ENCODE data around the gene ITIH4.

The ITIH4 gene

DNA sequence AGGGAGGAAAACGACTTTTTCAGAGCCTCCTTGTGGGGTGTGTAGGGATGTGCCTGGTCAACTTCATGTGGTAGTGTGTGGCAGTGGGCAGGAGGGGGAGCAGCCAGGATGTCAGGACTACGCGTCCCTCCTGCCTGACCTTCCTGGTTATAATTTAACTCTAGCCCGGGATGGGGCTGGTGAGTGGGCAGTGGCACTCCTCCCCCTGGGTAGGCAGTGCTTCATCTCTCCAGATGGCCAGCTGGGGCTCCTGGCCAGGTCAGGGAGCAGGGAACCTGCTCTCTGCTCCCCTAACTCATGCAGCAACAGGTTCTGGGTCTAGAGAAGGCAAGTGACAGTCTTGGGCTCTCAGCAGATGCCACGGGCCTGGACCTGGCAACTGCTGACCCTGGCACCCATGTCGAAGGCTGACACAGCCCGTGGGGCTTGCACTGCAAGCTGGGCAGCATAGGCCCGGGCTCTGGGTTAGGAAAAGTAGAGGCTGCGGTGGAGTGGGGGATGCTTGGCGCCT is 2.6 kb downstream of the ITIH4 start:
- DNase-seq (ENCODE audit: low read depth), result no peak
- H3K4me3 ChIP-seq (ENCODE audit: low read length), result no peak overlapping the region
- TF ChIP-seq, protein P1, sequence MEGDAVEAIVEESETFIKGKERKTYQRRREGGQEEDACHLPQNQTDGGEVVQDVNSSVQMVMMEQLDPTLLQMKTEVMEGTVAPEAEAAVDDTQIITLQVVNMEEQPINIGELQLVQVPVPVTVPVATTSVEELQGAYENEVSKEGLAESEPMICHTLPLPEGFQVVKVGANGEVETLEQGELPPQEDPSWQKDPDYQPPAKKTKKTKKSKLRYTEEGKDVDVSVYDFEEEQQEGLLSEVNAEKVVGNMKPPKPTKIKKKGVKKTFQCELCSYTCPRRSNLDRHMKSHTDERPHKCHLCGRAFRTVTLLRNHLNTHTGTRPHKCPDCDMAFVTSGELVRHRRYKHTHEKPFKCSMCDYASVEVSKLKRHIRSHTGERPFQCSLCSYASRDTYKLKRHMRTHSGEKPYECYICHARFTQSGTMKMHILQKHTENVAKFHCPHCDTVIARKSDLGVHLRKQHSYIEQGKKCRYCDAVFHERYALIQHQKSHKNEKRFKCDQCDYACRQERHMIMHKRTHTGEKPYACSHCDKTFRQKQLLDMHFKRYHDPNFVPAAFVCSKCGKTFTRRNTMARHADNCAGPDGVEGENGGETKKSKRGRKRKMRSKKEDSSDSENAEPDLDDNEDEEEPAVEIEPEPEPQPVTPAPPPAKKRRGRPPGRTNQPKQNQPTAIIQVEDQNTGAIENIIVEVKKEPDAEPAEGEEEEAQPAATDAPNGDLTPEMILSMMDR (conservative IDR thresholded peaks at IDR 0.05; ENCODE audit: low read depth, low read length), result no peak

DNA sequence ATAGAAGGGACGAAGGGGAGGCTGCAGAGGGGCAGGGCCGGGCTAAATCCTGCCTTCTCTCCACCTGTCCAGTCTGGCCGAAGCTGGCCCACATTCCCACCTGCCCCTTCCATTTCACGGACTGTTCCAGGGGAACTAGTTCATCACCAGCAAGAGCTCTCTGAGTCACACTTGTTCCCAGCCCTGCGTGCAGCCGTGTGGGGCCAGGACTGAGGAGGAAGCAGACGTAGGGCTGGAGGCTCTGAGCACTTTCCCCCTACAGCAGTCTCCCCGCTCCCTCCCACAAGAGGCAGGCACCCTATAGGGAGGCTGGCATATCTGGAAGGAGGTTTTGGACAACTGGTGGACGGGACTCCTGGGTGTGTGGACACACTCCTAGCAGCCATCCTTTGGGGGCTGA is 3.0 kb downstream of the ITIH4 start:
- no peak overlapping the region for H3K4me3 ChIP-seq (ENCODE audit: low read length)

DNA sequence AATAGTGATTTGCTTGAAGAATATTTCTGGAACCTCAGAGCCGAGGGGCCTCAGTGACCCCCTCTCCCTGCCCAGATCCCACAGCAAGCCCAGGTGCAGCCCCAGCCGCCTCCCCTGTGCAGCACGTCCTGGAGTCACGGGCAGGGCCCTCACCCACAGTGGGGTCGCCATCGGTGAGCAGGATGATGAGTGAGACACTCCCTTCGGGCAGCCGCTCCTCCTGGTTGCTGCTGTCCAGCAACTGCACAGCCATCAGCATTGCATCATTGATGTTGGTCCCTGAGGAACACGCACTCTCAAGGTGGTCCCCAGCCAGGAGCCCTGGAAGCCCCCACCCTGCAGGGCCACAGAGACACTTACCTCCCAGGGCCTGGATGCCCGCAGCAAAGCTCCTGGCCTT is 6.4 kb downstream of the ITIH4 start:
- no peak for DNase-seq (ENCODE audit: low read depth)
- TF ChIP-seq, protein P1 (conservative IDR thresholded peaks at IDR 0.05; ENCODE audit: low read depth, low read length), result no peak
- no peak overlapping the region for H3K4me3 ChIP-seq (ENCODE audit: low read length)

More for the DNA sequence above, 3.0 kb downstream of the ITIH4 start:
- DNase-seq (ENCODE audit: low read depth), result no peak
- TF ChIP-seq, protein P1 (conservative IDR thresholded peaks at IDR 0.05; ENCODE audit: low read depth, low read length), result no peak

DNA sequence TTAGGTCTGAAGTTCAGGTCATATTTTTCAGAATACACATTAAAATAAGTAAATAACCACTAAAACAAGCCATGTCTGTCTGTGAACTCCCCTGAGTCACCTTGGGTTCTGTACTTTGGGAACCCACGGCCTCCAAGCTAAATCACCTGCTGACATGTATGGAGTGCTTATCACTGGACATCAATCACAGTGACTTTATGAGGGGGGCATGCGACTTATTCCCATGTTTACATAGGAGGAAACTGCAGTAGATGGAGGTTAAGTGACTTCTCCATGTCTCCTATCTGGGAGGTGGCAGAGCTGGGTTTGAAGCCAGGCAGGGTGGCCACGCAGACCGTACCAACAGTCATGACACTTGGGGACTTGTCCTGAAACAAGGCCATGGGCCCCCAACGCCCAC is 8.1 kb downstream of the ITIH4 start:
- H3K4me3 ChIP-seq (ENCODE audit: low read length), result no peak overlapping the region
- no peak for DNase-seq (ENCODE audit: low read depth)
- TF ChIP-seq, protein P1 (conservative IDR thresholded peaks at IDR 0.05; ENCODE audit: low read depth, low read length), result no peak

DNA sequence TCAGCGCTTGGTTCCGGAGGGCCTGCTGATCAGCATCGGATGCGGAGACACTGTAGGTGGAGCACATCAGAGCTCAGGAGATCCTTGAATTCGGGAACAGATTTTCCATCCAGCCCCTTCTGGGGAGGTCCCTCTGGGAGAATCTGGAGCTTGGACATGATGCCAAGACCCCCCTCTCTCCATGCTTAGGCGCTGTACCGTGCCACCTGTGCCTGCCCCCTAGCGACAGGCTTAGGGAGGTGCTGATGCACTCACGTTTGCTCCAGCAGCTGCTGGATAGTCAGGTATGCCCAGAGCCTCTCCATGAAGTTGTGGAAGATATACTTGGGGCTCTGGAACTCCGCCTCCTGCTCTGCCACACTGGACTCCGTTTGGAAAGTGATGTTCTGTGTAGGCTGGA is 9.7 kb downstream of the ITIH4 start:
- DNase-seq (ENCODE audit: low read depth), result no peak
- no peak overlapping the region for H3K4me3 ChIP-seq (ENCODE audit: low read length)
- TF ChIP-seq, protein P1 (conservative IDR thresholded peaks at IDR 0.05; ENCODE audit: low read depth, low read length), result peak; percentile 88

DNA sequence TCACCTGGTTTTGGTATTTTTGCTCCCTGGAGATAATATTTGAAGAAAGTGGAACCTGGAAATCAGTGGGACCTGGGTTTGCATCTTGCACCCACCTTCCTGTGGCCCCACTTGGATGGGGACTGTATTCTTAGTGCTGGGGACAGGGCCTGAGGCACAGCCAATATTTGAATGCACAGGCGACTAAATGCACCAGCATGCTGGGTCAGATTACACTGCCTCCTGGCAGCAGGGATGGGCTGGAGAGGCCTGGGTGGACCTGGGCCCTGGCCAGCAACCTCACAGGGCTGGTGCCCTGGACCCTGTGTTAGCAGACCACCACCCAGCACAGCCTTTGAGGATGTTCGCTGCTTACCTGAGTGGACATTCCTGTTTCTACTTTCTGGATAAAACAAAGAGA is 10.5 kb downstream of the ITIH4 start:
- TF ChIP-seq, protein P1 (conservative IDR thresholded peaks at IDR 0.05; ENCODE audit: low read depth, low read length), result no peak
- DNase-seq (ENCODE audit: low read depth), result no peak
- H3K4me3 ChIP-seq (ENCODE audit: low read length), result no peak overlapping the region

DNA sequence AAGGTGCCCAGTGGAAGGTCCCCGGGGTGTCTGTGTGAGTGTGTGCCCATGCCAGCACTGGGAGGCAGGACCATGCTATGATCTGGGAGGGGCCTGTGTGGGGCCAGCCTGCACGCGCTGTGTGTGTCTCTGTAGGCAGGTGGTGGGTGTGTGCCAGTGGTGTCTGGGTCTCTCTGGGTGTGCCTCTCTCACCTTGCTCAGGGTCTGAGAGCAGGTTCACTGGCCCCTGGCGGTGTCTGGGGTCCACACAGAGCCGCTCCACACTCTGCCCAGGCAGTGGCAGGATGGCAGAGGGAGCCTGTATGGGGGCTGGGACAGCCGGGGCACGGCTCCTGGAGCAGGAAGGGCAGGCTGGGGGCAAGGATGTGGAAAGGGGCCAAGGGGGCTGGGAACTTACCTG is 12.6 kb downstream of the ITIH4 start:
- no peak overlapping the region for H3K4me3 ChIP-seq (ENCODE audit: low read length)
- TF ChIP-seq, protein P1 (conservative IDR thresholded peaks at IDR 0.05; ENCODE audit: low read depth, low read length), result no peak
- DNase-seq (ENCODE audit: low read depth), result no peak

Measured in retinal pigment epithelial cell (primary cell).